GM12891 (cell line): Measurements from ENCODE around the gene FLG2. TPM values are rescaled to one million over a fixed set of nuclear protein-coding genes. Genes with fewer than 3 reads are reported as not detected.

Source experiments
- DNase-seq: peaks from one replicate; pipeline ENCODE4 v3.0.0; 2011; ENCODE audit warnings: low spot score; ENCODE audit not compliant: insufficient read length
- FAIRE-seq: peaks from 2 replicates; lab custom pipeline; 2011; peaks lifted over from hg19 to GRCh38; lab: Jason Lieb, UNC
- PAX5 ChIP-seq: IDR thresholded peaks from 2 replicates; pipeline ENCODE4 v1.6.1; 2011; ENCODE audit warnings: low read length, moderate library complexity, mild to moderate bottlenecking; ENCODE audit not compliant: insufficient read depth, severe bottlenecking
- POLR2A ChIP-seq: IDR thresholded peaks from 2 replicates; pipeline ENCODE4 v1.6.1; 2011; ENCODE audit warnings: low read depth, low read length, control low read depth
- POLR2AphosphoS5 ChIP-seq: IDR thresholded peaks from 2 replicates; pipeline ENCODE4 v1.6.1; 2011; ENCODE audit warnings: low read depth, low read length, control low read depth
- POU2F2 ChIP-seq: IDR thresholded peaks from 2 replicates; pipeline ENCODE4 v1.6.1; 2011; ENCODE audit warnings: low read depth, mild to moderate bottlenecking, control low read depth, low read length, moderate library complexity
- SPI1 ChIP-seq: IDR thresholded peaks from 2 replicates; pipeline ENCODE4 v1.6.1; 2011; ENCODE audit warnings: low read depth, low read length, control low read depth
- TAF1 ChIP-seq: IDR thresholded peaks from 2 replicates; pipeline ENCODE4 v1.6.1; 2011; ENCODE audit warnings: low read depth, low read length, control low read depth
- polyA plus RNA-seq: library from polyadenylated mRNA; unstranded; fragments of >200 nt; gene quantifications from one replicate; pipeline ENCODE4 v1.2.1, GENCODE V29; 2012; ENCODE audit warnings: low read depth, missing spikeins, inconsistent platforms; ENCODE audit not compliant: missing spikeins

FLG2 gene
- polyA plus RNA-seq: not detected

DNA sequence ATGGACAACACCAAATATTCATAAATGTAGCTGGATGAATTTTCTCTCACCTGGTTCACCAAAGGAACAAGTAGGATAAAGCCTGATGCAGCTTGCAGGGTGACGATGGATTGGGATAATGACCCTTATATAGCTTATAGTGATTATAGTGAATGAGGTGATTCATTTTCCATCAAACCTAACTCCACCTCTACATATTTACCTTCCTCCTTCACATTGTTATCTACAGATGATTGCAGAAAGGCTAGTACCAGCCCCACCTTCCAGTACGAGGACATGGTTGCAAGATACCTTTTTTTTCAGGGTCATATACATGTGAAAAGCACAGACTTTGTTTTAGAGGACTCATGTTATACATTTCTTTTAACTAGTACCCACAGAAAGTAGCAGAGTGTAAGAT, at the start of gene FLG2:
TSS of gene FLG2 (minus strand) at position 101 of the 400 bp plus-strand sequence. CDS start 1,122 bp downstream, outside the sequence.
- TF ChIP-seq POLR2AphosphoS5 (no peak), POLR2A (no peak), POU2F2 (no peak), SPI1 (no peak), TAF1 (no peak), PAX5 (no peak)
- DNase-seq (no peak), FAIRE-seq (no peak)

DNA sequence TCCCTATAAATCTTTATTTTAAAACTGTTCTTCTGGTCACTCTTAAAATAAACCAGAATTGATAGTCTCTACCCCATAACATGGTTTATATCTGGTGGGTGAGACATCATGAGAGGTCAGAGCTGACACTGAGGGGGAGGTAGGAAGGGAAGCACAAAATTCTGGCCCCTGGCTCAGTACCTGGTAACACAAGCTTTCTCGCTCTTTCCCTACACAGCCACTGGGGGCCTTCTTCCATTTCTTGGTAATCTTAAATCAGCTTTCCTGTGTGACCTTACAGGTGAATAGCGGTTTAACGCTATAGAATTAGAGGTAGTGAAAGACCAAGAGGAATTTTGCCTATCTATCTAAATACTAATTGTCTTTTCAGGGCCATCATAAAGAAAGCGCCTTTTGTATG, 48.9 kb upstream of the FLG2 start:
- DNase-seq: no peak
- TF ChIP-seq POLR2A: no peak
- no peak for TF ChIP-seq POU2F2
- no peak for TF ChIP-seq SPI1
- TF ChIP-seq TAF1: no peak
- no peak for TF ChIP-seq POLR2AphosphoS5
- TF ChIP-seq PAX5: no peak

DNA sequence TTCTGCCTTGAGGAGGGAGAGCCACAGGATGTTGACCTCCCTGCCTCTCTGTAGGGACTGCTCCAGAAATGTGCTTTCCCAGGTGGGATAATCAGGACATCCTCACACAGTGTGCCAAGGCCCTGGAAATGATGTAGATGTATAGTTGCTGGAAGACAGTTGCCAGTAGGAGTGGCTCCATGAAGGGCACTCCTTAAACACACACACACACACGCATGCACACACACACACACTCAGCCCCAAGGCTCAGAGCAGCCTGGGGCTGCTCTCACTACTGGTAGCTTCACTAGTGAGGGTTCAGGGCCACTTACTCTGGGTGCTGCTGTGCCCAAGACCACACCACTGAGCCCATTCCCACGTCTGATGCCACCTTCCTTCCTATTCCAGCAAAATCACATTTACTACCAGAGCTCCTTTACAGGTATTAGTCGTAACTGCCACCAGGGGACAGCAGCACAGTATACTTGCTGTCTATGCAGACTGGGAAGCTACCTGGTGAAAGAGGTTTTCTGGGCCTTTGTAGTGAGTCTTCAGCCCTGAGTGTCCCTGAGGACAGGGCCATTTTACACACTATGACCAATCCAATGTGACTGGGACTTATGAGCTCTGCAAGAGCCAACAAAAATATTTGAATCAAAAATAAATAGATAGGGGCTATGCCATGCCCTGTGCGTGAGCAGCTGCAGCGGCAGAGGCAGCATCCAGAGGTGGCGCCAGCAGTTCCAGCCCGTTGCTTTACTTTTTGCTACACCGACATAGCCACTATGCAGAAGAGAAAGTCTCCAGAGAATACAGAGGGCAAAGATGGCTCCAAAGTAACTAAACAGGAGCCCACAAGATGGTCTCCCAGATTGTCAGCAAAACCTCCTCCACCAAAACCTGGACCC, 39.2 kb upstream of the FLG2 start:
- TF ChIP-seq POLR2AphosphoS5: no peak
- no peak for TF ChIP-seq PAX5
- no peak for TF ChIP-seq TAF1
- no peak for TF ChIP-seq SPI1
- TF ChIP-seq POU2F2: no peak
- no peak for TF ChIP-seq POLR2A
- FAIRE-seq: no peak
- no peak for DNase-seq

More for the DNA sequence above, 48.9 kb upstream of the FLG2 start:
- no peak for FAIRE-seq

DNA sequence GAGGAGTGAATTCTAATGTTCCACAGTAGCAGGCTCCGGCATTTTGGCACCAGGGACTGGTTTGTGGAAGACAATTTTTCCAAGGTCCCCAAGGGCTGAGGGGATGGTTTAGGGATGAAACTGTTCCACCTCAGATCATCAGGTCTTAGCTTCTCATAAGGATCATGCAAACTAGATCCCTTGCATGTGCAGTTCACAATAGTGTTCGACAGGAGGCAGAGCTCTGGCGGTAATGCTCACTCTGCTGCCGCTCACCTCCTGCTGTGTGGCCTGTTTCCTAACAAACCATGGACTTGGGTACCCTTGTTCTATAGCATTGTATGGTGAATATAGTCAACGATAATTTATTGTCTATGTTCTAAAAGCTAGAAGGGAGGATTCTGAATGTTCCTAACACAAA, 37.7 kb upstream of the FLG2 start:
- no peak for FAIRE-seq

DNA sequence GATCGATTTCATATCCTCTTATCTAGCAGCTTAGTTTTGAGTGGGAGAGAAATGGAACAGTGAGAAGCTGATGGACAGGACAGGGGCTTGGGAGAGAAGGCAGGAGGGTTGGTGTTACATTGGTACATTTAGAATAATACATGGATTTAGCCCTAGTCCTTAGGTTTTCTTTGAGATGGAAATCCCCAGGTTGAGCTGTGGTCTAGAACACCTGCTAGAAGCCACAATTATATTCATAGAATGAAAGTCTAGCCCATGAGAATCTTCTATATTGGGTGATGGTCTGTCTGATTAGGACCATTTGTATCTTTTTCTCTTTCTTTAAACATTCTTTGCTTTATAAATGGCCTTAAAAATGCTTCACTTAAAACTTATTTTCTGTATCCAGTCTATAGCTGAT, 34.3 kb upstream of the FLG2 start:
- TF ChIP-seq POLR2A (no peak), POLR2AphosphoS5 (no peak), SPI1 (no peak), TAF1 (no peak), PAX5 (no peak)
- no peak for FAIRE-seq
- DNase-seq: no peak

More for the DNA sequence above, 37.7 kb upstream of the FLG2 start:
- TF ChIP-seq TAF1 (no peak), POU2F2 (no peak), SPI1 (no peak), POLR2A (no peak), POLR2AphosphoS5 (no peak), PAX5 (no peak)
- DNase-seq: no peak

DNA sequence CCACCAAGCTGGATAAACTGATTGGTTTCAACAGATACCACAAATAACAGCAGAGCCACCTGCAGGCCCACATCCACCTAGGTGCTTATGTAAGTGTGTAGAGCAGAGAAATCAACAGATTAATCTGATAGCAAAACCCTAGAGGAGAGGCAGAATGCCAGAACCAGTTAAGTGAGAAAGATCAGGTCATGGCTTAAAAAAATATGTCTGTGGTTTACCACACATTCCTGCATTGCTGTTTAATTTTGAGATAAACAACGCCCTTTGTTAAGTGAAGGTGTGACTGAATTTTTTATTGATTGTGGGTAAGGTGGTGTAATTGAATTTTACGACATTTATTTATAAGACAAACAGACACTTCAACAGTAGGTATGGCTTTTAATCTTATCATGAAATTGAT, 33.1 kb upstream of the FLG2 start:
- no peak for DNase-seq
- FAIRE-seq: no peak
- TF ChIP-seq TAF1: no peak
- no peak for TF ChIP-seq POLR2AphosphoS5
- no peak for TF ChIP-seq POU2F2
- no peak for TF ChIP-seq PAX5
- no peak for TF ChIP-seq SPI1

DNA sequence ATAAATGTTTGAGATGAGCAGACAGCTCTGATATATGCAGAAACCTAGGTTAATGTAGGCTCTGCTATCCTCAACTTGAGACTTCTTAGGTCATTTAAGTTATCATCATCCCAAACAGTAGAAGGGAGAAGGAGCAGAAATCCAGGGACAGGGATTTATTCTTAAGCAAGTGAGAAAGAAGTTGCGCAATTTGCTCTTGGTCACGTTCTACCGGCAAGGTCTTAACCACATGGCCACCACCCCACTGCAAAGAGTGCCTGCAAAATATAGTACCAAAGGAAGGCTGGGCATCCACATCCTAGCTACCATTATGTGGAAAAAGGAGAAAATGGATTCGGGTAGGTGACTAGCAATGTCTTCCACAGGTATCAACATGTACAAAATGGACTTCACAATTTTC, 29.1 kb upstream of the FLG2 start:
- TF ChIP-seq POLR2A (no peak), POU2F2 (no peak), PAX5 (no peak), SPI1 (no peak), TAF1 (no peak), POLR2AphosphoS5 (no peak)
- FAIRE-seq: no peak
- DNase-seq: no peak

DNA sequence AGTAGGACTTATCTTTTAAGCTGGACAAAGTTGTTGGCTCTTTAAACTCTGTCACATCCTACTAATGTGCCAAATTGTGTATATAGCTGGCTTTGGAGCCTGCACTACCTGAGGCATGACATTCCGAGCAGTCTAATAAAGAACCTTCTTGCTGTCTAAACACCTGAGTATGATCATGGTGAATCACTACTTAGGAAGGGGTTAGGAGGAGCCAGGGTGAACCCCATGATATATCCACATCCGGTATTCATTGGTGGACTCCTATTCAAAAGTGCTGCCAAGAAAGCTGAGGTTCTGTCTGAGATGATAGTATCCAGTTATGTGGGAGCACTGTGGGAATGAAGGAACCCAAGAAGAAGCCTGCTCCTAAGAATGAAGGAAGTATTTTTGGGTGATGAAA, 27.1 kb upstream of the FLG2 start:
- DNase-seq: no peak
- TF ChIP-seq SPI1 (no peak), PAX5 (no peak), POLR2AphosphoS5 (no peak), POLR2A (no peak), POU2F2 (no peak), TAF1 (no peak)
- no peak for FAIRE-seq

DNA sequence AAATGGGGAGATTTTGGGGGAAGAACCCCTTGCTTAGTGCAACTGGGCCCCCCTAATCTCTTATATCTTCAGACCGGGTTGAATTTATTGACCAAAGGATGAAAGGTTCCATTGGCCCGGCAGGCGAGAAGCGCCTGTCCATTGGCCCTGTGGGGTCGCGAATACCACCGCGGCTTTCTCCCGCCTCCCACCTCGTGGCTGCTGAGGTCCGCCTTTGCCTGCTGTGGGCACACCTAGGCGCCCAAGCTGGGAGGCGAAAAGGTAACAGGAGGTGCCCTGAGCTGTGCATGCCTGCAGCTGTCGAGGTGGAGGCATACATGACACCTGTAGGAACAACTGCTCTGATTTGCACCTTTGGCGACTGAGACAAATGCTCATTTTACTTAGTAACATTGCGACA, 21.1 kb upstream of the FLG2 start:
- DNase-seq: no peak
- no peak for TF ChIP-seq POLR2A
- no peak for TF ChIP-seq TAF1
- no peak for TF ChIP-seq SPI1
- TF ChIP-seq POLR2AphosphoS5: no peak
- FAIRE-seq: no peak

DNA sequence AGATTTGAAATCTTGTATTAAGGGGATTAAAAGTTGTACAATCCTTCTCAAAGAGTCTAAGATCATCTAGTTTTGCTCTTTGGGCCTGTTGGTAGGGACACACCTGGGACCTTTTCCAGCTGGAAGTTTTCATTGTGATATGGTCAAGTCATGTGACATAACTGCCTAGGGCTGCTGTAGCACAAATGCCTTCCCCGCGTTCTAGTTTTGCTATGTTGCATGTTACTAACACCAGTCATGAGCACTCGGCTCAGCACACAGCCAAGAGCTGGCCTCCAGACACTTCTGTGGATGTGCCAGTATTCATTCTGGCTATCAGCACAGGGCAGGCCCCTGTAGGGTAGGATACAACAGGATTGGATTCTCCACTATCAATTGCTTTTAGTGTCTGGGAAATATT, 14.6 kb upstream of the FLG2 start:
- DNase-seq (no peak), FAIRE-seq (no peak)
- TF ChIP-seq POLR2A: no peak
- TF ChIP-seq SPI1: no peak
- no peak for TF ChIP-seq POU2F2
- no peak for TF ChIP-seq POLR2AphosphoS5
